Nephron (organoid): ENCODE results near the gene SERGEF.

Experiments used
- H3K27ac Mint-ChIP-seq, 3 experiments: 2 replicates each; pipeline ENCODE4 v1.8.0; 2020; ENCODE audit warnings: mixed read lengths in 3 of 3, mild to moderate bottlenecking in 2 of 3, moderate library complexity in 1 of 3
- H3K27me3 Mint-ChIP-seq: 2 replicates; pipeline ENCODE4 v1.8.0; 2021; ENCODE audit warnings: low read depth, mild to moderate bottlenecking, moderate library complexity, mixed read lengths
- H3K36me3 Mint-ChIP-seq: 2 replicates; pipeline ENCODE4 v1.8.0; 2020; ENCODE audit warnings: low read depth, mixed read lengths
- H3K4me1 Mint-ChIP-seq: 2 replicates; pipeline ENCODE4 v1.8.0; 2020; ENCODE audit warnings: mixed read lengths
- H3K4me3 Mint-ChIP-seq, 3 experiments: 2 replicates each; pipeline ENCODE4 v1.8.0; 2020; ENCODE audit warnings: mild to moderate bottlenecking in 3 of 3, mixed read lengths in 3 of 3, moderate library complexity in 2 of 3
- H3K9me3 Mint-ChIP-seq: 2 replicates; pipeline ENCODE4 v1.8.0; 2020; ENCODE audit warnings: mixed read lengths
- TF ChIP-seq, protein P1 (sequence below), 3 experiments: fragments of 200-600 bp; sonication (generic); IDR thresholded peaks; one replicate each; pipeline ENCODE4 v1.5.0; 2021; ENCODE audit warnings: antibody characterized with exemption in 3 of 3; ENCODE audit not compliant: unreplicated experiment in 3 of 3

Gene SERGEF

DNA sequence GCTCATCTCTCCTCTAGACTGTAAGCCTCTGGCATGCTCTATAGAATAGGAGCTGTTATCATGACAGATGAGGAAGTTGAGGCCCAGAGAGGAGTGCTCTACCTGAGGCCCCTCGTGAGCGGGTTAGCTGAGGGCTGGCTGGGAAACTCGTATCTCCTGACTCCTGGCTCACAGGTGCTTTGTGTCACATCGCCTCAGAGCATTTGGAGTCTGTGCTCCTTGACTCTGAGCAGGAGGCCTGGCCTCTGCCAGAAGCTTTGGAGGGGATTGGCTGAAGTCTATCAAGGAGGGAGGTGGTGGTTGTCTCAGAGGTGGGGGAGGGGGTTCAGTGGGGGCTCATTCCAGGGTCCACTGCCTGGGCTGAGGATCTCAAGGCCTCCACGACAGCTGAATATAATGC lies 270.8 kb downstream of the SERGEF start:
- H3K9me3 Mint-ChIP-seq = no peaks in the 10 kb centered on the region
- TF ChIP-seq, protein P1, sequence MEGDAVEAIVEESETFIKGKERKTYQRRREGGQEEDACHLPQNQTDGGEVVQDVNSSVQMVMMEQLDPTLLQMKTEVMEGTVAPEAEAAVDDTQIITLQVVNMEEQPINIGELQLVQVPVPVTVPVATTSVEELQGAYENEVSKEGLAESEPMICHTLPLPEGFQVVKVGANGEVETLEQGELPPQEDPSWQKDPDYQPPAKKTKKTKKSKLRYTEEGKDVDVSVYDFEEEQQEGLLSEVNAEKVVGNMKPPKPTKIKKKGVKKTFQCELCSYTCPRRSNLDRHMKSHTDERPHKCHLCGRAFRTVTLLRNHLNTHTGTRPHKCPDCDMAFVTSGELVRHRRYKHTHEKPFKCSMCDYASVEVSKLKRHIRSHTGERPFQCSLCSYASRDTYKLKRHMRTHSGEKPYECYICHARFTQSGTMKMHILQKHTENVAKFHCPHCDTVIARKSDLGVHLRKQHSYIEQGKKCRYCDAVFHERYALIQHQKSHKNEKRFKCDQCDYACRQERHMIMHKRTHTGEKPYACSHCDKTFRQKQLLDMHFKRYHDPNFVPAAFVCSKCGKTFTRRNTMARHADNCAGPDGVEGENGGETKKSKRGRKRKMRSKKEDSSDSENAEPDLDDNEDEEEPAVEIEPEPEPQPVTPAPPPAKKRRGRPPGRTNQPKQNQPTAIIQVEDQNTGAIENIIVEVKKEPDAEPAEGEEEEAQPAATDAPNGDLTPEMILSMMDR (IDR thresholded peaks at IDR 0.05; ENCODE audit: unreplicated experiment in 3 of 3) = no peak
- H3K27me3 Mint-ChIP-seq = peaks cover 23% of the 10 kb centered on the region
- H3K4me1 Mint-ChIP-seq = no peaks in the 10 kb centered on the region
- no peaks in the 10 kb centered on the region for H3K36me3 Mint-ChIP-seq
- no peak overlapping the region for H3K27ac Mint-ChIP-seq
- H3K4me3 Mint-ChIP-seq = no peak overlapping the region

DNA sequence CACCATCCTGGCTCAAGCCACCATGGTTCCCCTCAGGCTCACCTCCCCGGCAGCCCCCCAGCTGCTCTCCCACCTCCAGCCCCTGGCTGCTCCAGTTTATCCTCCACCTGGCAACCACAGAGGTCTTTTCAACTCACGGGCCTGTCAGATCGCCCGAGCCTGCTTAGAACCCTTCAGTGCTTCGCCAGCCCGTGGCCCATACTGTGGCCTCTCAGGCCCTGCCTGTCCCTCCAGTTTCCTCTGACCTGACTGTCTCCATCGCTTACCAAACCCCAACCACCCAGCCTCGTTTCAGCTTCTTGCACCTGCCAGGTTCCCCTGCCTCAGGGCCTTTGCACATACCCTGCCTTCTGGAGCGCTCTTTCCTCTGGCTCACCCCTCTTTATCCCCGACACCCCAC lies 271.4 kb downstream of the SERGEF start:
- Mint-ChIP-seq H3K4me3 (no peak overlapping the region), H3K4me1 (peaks cover 4% of the 10 kb centered on the region), H3K9me3 (no peaks in the 10 kb centered on the region), H3K27me3 (peaks cover 28% of the 10 kb centered on the region), H3K27ac (no peak overlapping the region), H3K36me3 (no peaks in the 10 kb centered on the region)
- TF ChIP-seq, protein P1 (IDR thresholded peaks at IDR 0.05; ENCODE audit: unreplicated experiment in 3 of 3) = no peak

DNA sequence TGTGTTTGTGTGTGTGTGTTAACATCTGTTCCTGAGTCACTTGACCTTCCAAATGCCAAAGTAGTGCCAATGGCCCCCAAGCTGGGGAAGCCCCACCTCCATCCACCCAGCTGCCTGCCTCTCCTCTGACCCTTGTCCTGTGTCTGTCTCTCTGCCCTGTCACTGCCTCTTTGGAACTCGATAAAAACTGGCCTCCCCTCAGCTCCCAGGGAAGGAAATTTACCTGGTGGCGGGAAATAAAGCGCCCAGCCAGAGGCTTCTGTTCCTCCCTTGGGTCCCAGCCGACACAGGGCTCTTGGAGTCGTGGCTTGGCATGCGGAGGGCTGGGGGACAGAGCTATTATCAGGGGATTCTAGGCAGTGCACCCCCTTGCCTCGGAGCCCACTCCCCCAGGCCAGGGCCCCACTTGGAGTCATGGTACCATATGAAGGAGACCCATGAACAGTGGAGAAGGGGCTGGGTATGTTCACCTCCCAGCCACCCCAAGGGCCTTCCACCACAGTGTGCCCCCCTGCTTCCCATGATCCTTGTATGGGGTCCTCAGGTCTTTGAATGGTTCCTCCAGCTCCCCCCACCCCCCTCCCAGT lies 272.1 kb downstream of the SERGEF start:
- Mint-ChIP-seq H3K9me3 (no peaks in the 10 kb centered on the region), H3K27ac (no peak overlapping the region), H3K4me3 (no peak overlapping the region), H3K27me3 (peaks cover 35% of the 10 kb centered on the region), H3K36me3 (no peaks in the 10 kb centered on the region), H3K4me1 (peaks cover 5% of the 10 kb centered on the region)
- TF ChIP-seq, protein P1 (IDR thresholded peaks at IDR 0.05; ENCODE audit: unreplicated experiment in 3 of 3) = no peak

GRCh38 chr11:17739945-17740338 lies 272.9 kb downstream of the SERGEF start:
- H3K4me1 Mint-ChIP-seq = peaks cover 5% of the 10 kb centered on the region
- H3K9me3 Mint-ChIP-seq = no peaks in the 10 kb centered on the region
- no peak overlapping the region for H3K27ac Mint-ChIP-seq

GRCh38 chr11:17738151-17738973 lies 274.5 kb downstream of the SERGEF start:
- Mint-ChIP-seq H3K27me3 (peaks cover 49% of the 10 kb centered on the region), H3K27ac (no peak overlapping the region), H3K4me3 (no peak overlapping the region), H3K4me1 (peaks cover 6% of the 10 kb centered on the region), H3K36me3 (no peaks in the 10 kb centered on the region), H3K9me3 (no peaks in the 10 kb centered on the region)
- TF ChIP-seq, protein P1 (IDR thresholded peaks at IDR 0.05; ENCODE audit: unreplicated experiment in 3 of 3) = no peak

More at GRCh38 chr11:17739945-17740338, 272.9 kb downstream of the SERGEF start:
- no peaks in the 10 kb centered on the region for H3K36me3 Mint-ChIP-seq
- H3K4me3 Mint-ChIP-seq = no peak overlapping the region
- TF ChIP-seq, protein P1 (IDR thresholded peaks at IDR 0.05; ENCODE audit: unreplicated experiment in 3 of 3) = no peak
- H3K27me3 Mint-ChIP-seq = peaks cover 39% of the 10 kb centered on the region
